Gastroesophageal sphincter (tissue), 3 donors: ENCODE data around the gene PCDHGA1.

Experiments used
- EP300 ChIP-seq: sonication (generic); formaldehyde crosslinking; IDR thresholded peaks from one replicate; pipeline ENCODE4 v1.6.1; 2017; ENCODE audit warnings: antibody characterized with exemption, mild to moderate bottlenecking
- POLR2A ChIP-seq, 2 donors: fragments of 450-650 bp; IDR thresholded peaks; one replicate each; pipeline ENCODE4 v1.6.1; 2017; ENCODE audit warnings: antibody characterized with exemption in 2 of 2, mild to moderate bottlenecking in 2 of 2, moderate library complexity in 1 of 2
- POLR2AphosphoS5 ChIP-seq: sonication (generic); formaldehyde crosslinking; IDR thresholded peaks from one replicate; pipeline ENCODE4 v1.6.1; 2017; ENCODE audit warnings: antibody characterized with exemption
- TF ChIP-seq, protein P1 (sequence below), 4 experiments: fragments of 200-600 bp in 2 of 4; fragments of 450-650 bp in 2 of 4; sonication (generic) in 1 of 4; IDR thresholded peaks; one replicate each; pipeline ENCODE4 v1.5.1; 2017 to 2019; ENCODE audit warnings: antibody characterized with exemption in 4 of 4, mild to moderate bottlenecking in 2 of 4, moderate library complexity in 2 of 4

GRCh38 chr5:141512911-141513626 lies 182.8 kb downstream of the PCDHGA1 start:
- TF ChIP-seq, protein P1, sequence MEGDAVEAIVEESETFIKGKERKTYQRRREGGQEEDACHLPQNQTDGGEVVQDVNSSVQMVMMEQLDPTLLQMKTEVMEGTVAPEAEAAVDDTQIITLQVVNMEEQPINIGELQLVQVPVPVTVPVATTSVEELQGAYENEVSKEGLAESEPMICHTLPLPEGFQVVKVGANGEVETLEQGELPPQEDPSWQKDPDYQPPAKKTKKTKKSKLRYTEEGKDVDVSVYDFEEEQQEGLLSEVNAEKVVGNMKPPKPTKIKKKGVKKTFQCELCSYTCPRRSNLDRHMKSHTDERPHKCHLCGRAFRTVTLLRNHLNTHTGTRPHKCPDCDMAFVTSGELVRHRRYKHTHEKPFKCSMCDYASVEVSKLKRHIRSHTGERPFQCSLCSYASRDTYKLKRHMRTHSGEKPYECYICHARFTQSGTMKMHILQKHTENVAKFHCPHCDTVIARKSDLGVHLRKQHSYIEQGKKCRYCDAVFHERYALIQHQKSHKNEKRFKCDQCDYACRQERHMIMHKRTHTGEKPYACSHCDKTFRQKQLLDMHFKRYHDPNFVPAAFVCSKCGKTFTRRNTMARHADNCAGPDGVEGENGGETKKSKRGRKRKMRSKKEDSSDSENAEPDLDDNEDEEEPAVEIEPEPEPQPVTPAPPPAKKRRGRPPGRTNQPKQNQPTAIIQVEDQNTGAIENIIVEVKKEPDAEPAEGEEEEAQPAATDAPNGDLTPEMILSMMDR (IDR thresholded peaks at IDR 0.05): no peak
- TF ChIP-seq POLR2A (IDR thresholded peaks at IDR 0.05) (peak in 1 of 2 donors; percentile 16), POLR2AphosphoS5 (no peak), EP300 (no peak)
